ENCODE results near the gene PPFIA1.

Gene PPFIA1

DNA sequence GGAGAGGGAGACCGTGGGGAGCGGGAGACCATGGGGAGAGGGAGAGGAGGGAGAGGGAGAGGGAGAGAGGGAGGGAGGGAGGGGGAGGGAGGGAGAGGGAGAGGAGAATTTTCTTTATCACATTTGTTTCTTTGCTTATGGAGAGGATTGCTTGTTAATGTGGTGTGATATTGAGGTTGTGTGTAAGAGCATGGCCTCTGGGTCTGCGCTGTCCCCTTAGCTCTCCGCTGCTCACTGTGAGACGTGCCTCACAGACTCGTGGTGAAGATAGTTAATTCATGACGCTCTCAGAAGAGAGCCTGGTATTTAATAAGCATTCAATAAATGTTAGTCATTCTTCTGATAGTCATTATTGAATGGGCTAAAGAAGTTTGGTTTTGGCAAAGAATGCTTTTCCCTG, 26.2 kb downstream of the PPFIA1 start:
- H3K27ac Mint-ChIP-seq: no peak overlapping the region

DNA sequence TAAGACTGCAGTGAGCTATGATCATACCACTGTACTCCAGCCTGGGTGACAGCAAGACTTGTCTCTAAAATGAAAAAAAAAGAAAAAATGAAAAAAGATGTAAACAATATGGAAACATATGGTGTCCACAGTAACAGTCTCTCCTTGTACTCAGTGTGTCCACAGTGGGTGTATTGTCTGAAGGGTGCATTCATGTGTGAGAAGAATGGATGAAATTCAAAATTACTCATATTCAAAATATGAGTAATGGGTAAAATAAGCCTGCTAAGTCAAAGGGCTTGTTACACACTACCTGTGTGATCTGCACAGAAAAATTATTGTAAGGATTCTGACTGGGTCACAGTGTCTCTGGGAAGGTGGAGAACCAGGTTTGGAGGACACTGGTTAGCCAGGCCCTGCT, 26.9 kb downstream of the PPFIA1 start:
- Mint-ChIP-seq H3K27me3 (ENCODE audit: low read depth) (no peaks in the 10 kb centered on the region), H3K9me3 (no peaks in the 10 kb centered on the region), H3K4me3 (no peak overlapping the region), H3K36me3 (ENCODE audit: low read depth) (peaks cover 36% of the 10 kb centered on the region), H3K4me1 (ENCODE audit: low read depth) (no peaks in the 10 kb centered on the region), H3K27ac (no peak overlapping the region)
- no peak for DNase-seq (ENCODE audit: low spot score)

More for the DNA sequence above, 26.2 kb downstream of the PPFIA1 start:
- no peak overlapping the region for H3K4me3 Mint-ChIP-seq
- H3K36me3 Mint-ChIP-seq (ENCODE audit: low read depth): peaks cover 34% of the 10 kb centered on the region
- no peaks in the 10 kb centered on the region for H3K9me3 Mint-ChIP-seq
- DNase-seq (ENCODE audit: low spot score): no peak
- H3K27me3 Mint-ChIP-seq (ENCODE audit: low read depth): no peaks in the 10 kb centered on the region
- H3K4me1 Mint-ChIP-seq (ENCODE audit: low read depth): no peaks in the 10 kb centered on the region

DNA sequence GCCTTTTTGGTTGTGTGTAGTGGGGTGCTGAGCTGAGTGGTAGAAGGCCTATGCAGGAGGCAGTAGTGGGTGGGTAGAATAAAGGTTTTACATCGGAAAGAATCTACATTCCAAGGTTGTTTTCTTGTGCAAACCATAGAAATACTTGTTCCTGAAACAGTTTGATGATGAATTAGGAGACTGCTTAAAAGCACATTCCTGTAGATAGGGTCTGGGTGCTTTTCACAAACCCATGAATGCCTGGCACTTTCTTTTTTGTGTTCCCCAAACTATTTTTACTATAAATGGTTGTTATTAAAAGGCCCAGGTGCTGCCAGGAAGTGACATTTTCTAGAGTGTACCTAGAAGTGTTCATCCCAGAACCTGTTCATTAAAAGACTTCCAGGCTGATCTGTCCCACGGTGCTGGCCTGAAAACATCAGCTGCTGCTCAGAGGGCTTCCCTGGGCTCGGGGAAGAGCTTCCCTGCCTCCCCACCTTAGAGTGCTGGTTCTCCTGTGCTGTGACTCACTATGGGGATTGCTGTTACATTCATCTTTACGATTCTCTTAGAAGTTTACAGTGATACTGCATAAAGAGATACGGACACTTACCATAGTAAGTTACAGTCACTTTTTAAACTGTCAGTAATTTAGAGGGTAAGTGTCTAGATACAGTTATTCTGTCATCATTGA, 27.9 kb downstream of the PPFIA1 start:
- Mint-ChIP-seq H3K4me3 (no peak overlapping the region), H3K27ac (no peak overlapping the region), H3K9me3 (no peaks in the 10 kb centered on the region), H3K36me3 (ENCODE audit: low read depth) (peaks cover 29% of the 10 kb centered on the region), H3K27me3 (ENCODE audit: low read depth) (no peaks in the 10 kb centered on the region), H3K4me1 (ENCODE audit: low read depth) (no peaks in the 10 kb centered on the region)
- no peak for DNase-seq (ENCODE audit: low spot score)

DNA sequence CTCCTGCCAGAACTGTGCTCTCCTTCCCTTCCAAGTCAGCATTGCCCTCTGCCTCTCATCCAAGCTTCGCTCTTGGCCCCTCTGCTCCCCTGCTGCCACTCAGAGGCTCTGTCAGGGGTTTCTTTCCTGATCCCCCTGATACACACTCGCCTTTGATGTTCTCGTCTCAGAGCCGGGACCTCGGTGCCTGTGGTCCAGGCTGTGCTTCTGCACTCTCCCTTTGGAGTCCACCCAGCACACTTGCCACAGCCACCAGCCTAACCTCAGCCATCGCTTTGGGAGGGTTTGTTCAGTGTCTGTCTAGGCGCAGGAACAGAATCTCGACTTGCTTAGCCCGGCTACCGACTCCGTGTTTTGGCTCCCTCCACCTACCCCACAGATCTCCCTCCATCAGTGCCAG, 29.1 kb downstream of the PPFIA1 start:
- H3K4me1 Mint-ChIP-seq (ENCODE audit: low read depth): no peaks in the 10 kb centered on the region
- H3K27ac Mint-ChIP-seq: no peak overlapping the region
- H3K27me3 Mint-ChIP-seq (ENCODE audit: low read depth): no peaks in the 10 kb centered on the region
- H3K36me3 Mint-ChIP-seq (ENCODE audit: low read depth): peaks cover 19% of the 10 kb centered on the region
- H3K4me3 Mint-ChIP-seq: no peak overlapping the region
- DNase-seq (ENCODE audit: low spot score): no peak
- H3K9me3 Mint-ChIP-seq: no peaks in the 10 kb centered on the region

DNA sequence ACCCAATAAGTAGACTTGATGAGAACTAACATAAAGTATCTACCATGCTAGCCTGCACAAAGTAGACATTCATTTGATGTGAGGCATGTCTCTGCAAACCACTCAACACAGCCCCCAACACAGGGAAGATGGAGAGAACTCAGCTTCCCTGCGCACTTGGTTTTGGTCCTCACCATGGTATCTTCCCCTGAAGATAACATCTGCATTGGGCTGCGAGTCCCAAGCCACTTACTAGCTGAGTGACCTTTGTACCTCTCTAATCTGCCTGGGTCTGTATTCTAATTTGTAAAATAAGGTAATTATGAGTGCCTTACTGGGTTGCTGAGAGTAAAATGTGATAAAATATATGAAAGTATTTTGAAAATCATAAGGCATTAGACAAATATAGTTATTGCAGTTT, 30.7 kb downstream of the PPFIA1 start:
- no peak overlapping the region for H3K4me3 Mint-ChIP-seq
- H3K27me3 Mint-ChIP-seq (ENCODE audit: low read depth): no peaks in the 10 kb centered on the region
- H3K9me3 Mint-ChIP-seq: no peaks in the 10 kb centered on the region
- no peaks in the 10 kb centered on the region for H3K4me1 Mint-ChIP-seq (ENCODE audit: low read depth)
- DNase-seq (ENCODE audit: low spot score): no peak
- H3K36me3 Mint-ChIP-seq (ENCODE audit: low read depth): peaks cover 19% of the 10 kb centered on the region
- H3K27ac Mint-ChIP-seq: no peak overlapping the region

DNA sequence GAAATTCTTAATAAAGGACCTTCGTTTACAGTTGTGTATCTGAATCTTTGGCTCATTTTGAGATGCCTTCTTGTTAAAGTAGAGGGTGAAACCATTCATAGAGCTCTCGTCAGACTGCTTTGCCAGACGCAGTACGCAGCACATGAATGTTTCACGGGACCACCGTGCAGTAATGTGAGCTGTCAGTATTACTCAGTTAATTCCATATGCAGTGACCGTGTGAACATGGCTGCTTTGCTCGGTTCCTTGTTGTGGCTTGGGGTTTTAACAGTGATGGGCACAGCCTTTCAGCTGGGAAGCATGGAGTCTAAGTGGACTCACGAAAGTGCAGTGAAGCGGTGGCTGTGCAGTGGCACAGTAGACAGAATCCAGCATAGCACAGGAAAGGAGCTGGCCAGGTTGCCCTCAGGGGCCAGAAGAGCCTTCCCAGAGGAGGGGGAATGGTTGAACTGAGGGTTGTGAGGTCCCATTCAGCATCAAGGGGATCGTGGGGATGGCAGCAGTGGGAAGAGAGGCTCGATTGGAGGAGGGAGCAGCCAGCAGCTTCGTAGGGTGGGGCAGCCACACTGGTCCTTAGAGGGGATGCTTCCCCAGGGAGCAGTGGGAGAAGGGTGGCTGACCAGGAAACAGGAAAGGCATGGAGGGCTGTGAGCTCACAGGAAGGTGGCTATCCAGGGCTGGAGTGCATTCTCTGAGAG, 31.4 kb downstream of the PPFIA1 start:
- no peaks in the 10 kb centered on the region for H3K9me3 Mint-ChIP-seq
- no peaks in the 10 kb centered on the region for H3K27me3 Mint-ChIP-seq (ENCODE audit: low read depth)
- H3K4me3 Mint-ChIP-seq: no peak overlapping the region
- H3K4me1 Mint-ChIP-seq (ENCODE audit: low read depth): no peaks in the 10 kb centered on the region
- no peak overlapping the region for H3K27ac Mint-ChIP-seq
- H3K36me3 Mint-ChIP-seq (ENCODE audit: low read depth): peaks cover 17% of the 10 kb centered on the region
- DNase-seq (ENCODE audit: low spot score): no peak

DNA sequence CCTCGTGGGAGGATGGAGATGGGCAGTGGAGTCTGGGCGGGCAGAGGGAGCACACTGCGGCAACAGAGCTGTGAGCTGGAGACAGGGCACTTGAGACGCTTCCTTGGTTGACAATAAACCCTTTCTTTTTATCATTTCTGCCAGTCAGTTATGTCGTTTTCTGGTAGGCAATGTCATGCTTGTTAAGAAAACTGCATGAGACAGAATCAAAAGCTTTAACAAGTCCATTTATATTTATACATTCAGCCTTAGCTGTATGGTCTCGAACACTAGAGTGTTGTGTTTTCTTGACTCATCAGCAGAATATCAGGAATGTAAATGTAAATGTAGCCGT, 31.9 kb downstream of the PPFIA1 start:
- Mint-ChIP-seq H3K4me1 (ENCODE audit: low read depth) (no peaks in the 10 kb centered on the region), H3K27me3 (ENCODE audit: low read depth) (no peaks in the 10 kb centered on the region), H3K9me3 (no peaks in the 10 kb centered on the region), H3K27ac (no peak overlapping the region), H3K36me3 (ENCODE audit: low read depth) (peaks cover 16% of the 10 kb centered on the region), H3K4me3 (no peak overlapping the region)
- no peak for DNase-seq (ENCODE audit: low spot score)

DNA sequence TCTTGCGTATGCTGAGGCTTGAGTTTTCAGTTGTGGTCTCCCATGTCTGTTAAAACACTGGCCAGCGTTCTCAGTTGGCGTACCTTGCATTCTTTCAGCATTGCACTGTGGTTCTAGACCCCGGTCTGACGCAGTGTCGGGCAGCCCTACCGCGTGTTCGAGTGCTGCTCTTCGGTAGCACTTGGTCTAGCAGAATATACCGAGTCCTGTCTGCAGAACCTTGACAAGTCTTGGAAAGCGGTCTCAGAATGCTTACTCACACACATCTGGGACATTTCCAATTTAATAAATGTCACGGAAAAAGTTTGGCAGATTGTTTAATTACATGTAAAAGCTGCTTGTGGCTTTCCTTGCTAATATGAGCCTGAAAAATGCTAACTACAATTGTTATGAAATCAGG, 32.6 kb downstream of the PPFIA1 start:
- Mint-ChIP-seq H3K36me3 (ENCODE audit: low read depth) (peaks cover 13% of the 10 kb centered on the region), H3K4me1 (ENCODE audit: low read depth) (no peaks in the 10 kb centered on the region), H3K4me3 (no peak overlapping the region), H3K27ac (no peak overlapping the region), H3K27me3 (ENCODE audit: low read depth) (no peaks in the 10 kb centered on the region), H3K9me3 (no peaks in the 10 kb centered on the region)
- DNase-seq (ENCODE audit: low spot score): no peak

DNA sequence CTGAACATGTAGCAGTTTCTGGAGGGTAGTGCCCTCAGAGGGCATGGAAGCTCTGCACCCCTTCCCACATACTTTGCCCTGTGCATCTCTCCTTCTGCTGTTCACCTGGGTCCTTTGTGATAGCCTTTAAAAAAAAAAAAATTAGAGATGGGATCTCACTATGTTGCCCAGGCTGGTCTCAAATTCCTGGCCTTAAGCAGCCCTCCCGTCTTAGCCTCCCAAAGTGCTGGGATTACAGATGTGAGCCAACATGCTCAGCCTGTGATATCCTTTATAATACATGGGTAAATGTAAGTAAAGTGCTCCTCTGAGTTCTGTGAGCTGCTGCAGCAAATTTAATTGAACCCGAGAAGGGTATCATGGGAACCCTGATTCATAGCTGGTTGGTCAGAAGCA, 33.7 kb downstream of the PPFIA1 start:
- no peak overlapping the region for H3K4me3 Mint-ChIP-seq
- H3K27me3 Mint-ChIP-seq (ENCODE audit: low read depth): no peaks in the 10 kb centered on the region
- no peaks in the 10 kb centered on the region for H3K4me1 Mint-ChIP-seq (ENCODE audit: low read depth)
- H3K9me3 Mint-ChIP-seq: no peaks in the 10 kb centered on the region
- DNase-seq (ENCODE audit: low spot score): no peak
- peaks cover 11% of the 10 kb centered on the region for H3K36me3 Mint-ChIP-seq (ENCODE audit: low read depth)
- H3K27ac Mint-ChIP-seq: no peak overlapping the region

DNA sequence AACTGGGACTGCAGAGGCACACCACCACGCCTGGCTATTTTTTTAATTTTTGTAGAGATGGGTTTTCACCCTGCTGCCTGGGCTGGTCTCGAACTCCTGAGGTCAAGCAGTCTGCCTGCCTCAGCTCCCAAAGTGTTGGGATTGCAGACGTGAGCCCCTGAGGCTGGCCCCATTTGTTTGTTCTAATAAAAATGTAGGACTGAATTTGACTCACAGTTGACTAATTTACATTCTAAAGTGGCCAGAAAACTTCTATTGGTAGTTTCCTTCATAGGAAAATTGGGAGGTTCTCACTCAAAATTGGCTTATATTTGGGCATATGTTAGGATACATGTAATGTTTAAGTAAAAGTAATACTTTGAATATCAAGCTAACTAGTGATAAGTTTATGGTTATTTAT, 35.0 kb downstream of the PPFIA1 start:
- DNase-seq (ENCODE audit: low spot score): no peak
- H3K27me3 Mint-ChIP-seq (ENCODE audit: low read depth): no peaks in the 10 kb centered on the region
- H3K9me3 Mint-ChIP-seq: no peaks in the 10 kb centered on the region
- H3K27ac Mint-ChIP-seq: no peak overlapping the region
- no peaks in the 10 kb centered on the region for H3K4me1 Mint-ChIP-seq (ENCODE audit: low read depth)
- H3K4me3 Mint-ChIP-seq: no peak overlapping the region
- peaks cover 7% of the 10 kb centered on the region for H3K36me3 Mint-ChIP-seq (ENCODE audit: low read depth)

DNA sequence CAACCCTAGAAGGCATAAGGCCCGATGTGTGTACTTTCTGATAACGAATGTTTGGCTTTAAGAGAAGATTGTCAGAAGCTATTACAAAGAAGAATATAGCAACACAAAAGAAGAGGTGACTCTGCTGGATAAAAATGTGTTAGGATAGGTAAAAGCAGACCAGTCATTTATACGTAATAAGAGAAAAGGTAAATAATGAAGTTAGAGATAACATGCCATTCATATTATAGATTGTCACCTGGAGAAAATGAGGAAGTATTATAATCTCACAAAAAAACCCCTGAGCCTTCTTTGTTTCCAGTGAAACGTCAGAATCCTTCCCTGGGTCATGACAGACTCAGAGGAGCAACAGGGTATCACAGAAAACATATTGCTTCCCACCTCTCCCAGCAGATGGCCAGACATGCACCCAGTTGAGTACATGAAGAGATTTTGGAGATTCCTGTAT, 36.1 kb downstream of the PPFIA1 start:
- no peak for DNase-seq (ENCODE audit: low spot score)
- Mint-ChIP-seq H3K27me3 (ENCODE audit: low read depth) (no peaks in the 10 kb centered on the region), H3K4me1 (ENCODE audit: low read depth) (no peaks in the 10 kb centered on the region), H3K27ac (no peak overlapping the region), H3K4me3 (no peak overlapping the region), H3K36me3 (ENCODE audit: low read depth) (peaks cover 7% of the 10 kb centered on the region), H3K9me3 (no peaks in the 10 kb centered on the region)

DNA sequence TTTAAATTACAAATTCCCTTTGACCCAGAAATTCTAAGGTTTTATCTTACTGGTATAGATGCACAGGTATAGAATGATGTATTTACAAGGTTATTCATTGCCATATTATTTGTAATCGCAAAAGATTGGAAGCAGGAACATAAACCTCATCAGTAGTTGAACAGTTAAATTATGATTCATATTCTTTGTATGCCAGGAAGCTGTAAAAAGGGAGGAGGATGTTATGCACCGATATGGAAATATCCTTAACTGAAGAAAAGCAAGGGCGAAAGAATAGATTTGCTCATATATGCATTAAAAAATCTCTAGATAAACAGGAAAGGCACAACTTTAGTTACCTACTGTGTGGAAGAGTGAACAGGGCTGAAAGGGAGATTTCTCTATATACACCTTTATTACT, 36.7 kb downstream of the PPFIA1 start:
- no peaks in the 10 kb centered on the region for H3K27me3 Mint-ChIP-seq (ENCODE audit: low read depth)
- H3K4me3 Mint-ChIP-seq: no peak overlapping the region
- no peaks in the 10 kb centered on the region for H3K4me1 Mint-ChIP-seq (ENCODE audit: low read depth)
- DNase-seq (ENCODE audit: low spot score): no peak
- no peak overlapping the region for H3K27ac Mint-ChIP-seq
- no peaks in the 10 kb centered on the region for H3K9me3 Mint-ChIP-seq
- peaks cover 7% of the 10 kb centered on the region for H3K36me3 Mint-ChIP-seq (ENCODE audit: low read depth)

DNA sequence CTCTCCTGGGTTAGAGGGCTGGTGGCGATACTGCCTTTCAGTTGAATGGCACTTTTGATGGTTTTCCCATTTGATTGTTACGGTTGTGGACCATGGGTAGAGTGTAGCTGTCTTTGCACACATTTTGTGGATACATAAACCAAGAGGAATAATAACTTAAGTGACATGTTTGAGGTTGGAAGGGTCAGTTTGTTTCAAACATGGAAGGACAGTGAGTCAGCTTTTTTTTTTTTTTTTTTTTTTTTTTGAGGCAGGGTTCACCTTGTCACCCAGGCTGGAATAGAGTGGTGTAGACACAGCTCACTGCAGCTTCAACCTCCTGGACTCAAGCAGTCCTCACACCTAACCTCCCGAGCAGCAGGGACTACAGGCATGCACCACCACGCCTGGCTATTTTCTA, 41.1 kb downstream of the PPFIA1 start:
- H3K4me1 Mint-ChIP-seq (ENCODE audit: low read depth): no peaks in the 10 kb centered on the region
- peaks cover 8% of the 10 kb centered on the region for H3K36me3 Mint-ChIP-seq (ENCODE audit: low read depth)
- no peak overlapping the region for H3K4me3 Mint-ChIP-seq
- H3K27ac Mint-ChIP-seq: no peak overlapping the region
- DNase-seq (ENCODE audit: low spot score): no peak
- H3K27me3 Mint-ChIP-seq (ENCODE audit: low read depth): no peaks in the 10 kb centered on the region
- no peaks in the 10 kb centered on the region for H3K9me3 Mint-ChIP-seq

DNA sequence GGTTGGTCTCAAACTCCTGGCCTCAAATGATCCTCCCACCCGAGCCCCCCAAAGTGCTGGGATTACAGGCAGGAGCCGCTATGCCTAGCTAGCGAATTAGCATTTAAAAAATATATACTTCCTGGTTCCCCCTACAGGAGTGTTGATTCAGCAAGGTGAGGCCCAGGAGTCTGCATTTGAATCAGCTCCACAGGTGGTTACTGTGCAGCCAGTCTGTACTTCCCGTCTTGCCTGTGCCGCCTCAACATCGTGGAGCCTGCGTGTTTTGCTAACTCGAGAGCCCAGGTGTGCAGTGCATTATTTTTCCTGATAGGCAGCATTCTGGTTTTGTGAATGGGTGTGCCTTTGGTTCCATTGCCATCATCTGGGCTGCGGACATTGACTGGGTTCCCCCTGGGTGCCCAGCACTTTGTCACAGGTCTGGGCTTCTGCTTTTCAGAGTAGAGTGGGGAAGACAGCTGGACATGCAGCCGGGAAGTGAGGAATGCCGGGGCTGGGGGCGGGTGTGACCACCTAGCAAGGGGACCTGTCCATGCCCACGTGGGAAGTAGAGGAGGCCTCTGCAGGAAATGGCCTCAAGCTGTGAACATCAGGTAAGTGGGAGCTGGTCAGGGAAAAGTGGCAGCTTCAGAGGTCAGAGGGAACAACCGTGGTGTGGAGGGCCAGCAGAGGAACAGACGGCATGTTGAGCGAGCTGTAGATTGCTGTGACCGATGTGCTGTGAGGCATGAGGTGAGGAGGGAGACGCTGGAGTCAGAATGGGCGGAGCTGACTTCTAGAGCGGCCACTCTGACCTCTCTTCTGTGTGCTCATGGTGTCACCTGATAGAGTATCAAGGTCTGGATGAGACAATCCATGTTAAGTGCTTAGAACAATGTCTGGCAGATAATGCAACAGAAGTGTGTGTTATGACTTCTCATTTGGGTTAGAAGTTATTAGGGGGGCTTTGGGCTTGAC, 42.2 kb downstream of the PPFIA1 start:
- no peak overlapping the region for H3K4me3 Mint-ChIP-seq
- H3K27ac Mint-ChIP-seq: no peak overlapping the region

More for the DNA sequence above, 42.2 kb downstream of the PPFIA1 start:
- H3K4me1 Mint-ChIP-seq (ENCODE audit: low read depth): no peaks in the 10 kb centered on the region
- peaks cover 8% of the 10 kb centered on the region for H3K36me3 Mint-ChIP-seq (ENCODE audit: low read depth)
- no peak for DNase-seq (ENCODE audit: low spot score)
- no peaks in the 10 kb centered on the region for H3K27me3 Mint-ChIP-seq (ENCODE audit: low read depth)
- H3K9me3 Mint-ChIP-seq: no peaks in the 10 kb centered on the region
